Skeletal muscle tissue (tissue), 4 donors: ENCODE data around the gene NAA15. TPM values are rescaled to one million over a fixed set of nuclear protein-coding genes. Genes with fewer than 3 reads are reported as not detected.

Experiments
- H3K27ac ChIP-seq: one replicate; pipeline ENCODE4 v1.7.0; 2013; ENCODE audit warnings: mild to moderate bottlenecking, low read depth, low read length, inconsistent platforms
- H3K27me3 ChIP-seq, 3 donors: one replicate each; pipeline ENCODE4 v1.7.0; 2013; ENCODE audit warnings: low read length in 3 of 3; ENCODE audit not compliant: control insufficient read depth in 3 of 3, insufficient read depth in 3 of 3
- H3K36me3 ChIP-seq, 3 donors: one replicate each; pipeline ENCODE4 v1.7.0; 2013; ENCODE audit warnings: low read length in 3 of 3; ENCODE audit not compliant: control insufficient read depth in 3 of 3, insufficient read depth in 3 of 3
- H3K4me1 ChIP-seq, 3 donors: one replicate each; pipeline ENCODE4 v1.7.0; 2013; ENCODE audit warnings: low read length in 3 of 3, mild to moderate bottlenecking in 3 of 3; ENCODE audit not compliant: control insufficient read depth in 3 of 3, insufficient read depth in 3 of 3
- H3K4me3 ChIP-seq, 3 donors: one replicate each; pipeline ENCODE4 v1.7.0; 2013; ENCODE audit warnings: low read length in 3 of 3
- H3K9ac ChIP-seq, 3 donors: one replicate each; pipeline ENCODE4 v1.7.0; 2013; ENCODE audit warnings: low read length in 3 of 3, mild to moderate bottlenecking in 3 of 3, moderate library complexity in 2 of 3, low read depth in 1 of 3
- H3K9me3 ChIP-seq, 3 donors: one replicate each; pipeline ENCODE4 v1.7.0; 2013; ENCODE audit warnings: low read length in 3 of 3; ENCODE audit not compliant: control insufficient read depth in 3 of 3
- total RNA-seq: library from RNA; depleted of rRNA; stranded (reverse); fragments of >200 nt; gene quantifications from one replicate; pipeline ENCODE4 v1.2.3, GENCODE V29; 2014
- donor health status: Osteomylitis.

Gene NAA15
- total RNA-seq, 1 donor from 2014 or later, result 18.8 TPM

GRCh38 chr4:139330283-139330682 lies 29.0 kb downstream of the NAA15 start:
- H3K4me1 ChIP-seq, result no peaks in the 10 kb centered on the region
- peaks cover 1 to 2% (median 2%) of the 10 kb centered on the region in 3 donors for H3K36me3 ChIP-seq
- no peak overlapping the region for H3K9ac ChIP-seq
- no peaks in the 10 kb centered on the region for H3K27me3 ChIP-seq
- no peak overlapping the region for H3K27ac ChIP-seq
- H3K4me3 ChIP-seq, result no peak overlapping the region
- H3K9me3 ChIP-seq, result no peaks in the 10 kb centered on the region

- H3K9ac ChIP-seq, result no peak overlapping the region
- H3K27ac ChIP-seq, result no peak overlapping the region
- peaks cover 1 to 2% (median 2%) of the 10 kb centered on the region in 3 donors for H3K36me3 ChIP-seq
- H3K27me3 ChIP-seq, result no peaks in the 10 kb centered on the region
- H3K9me3 ChIP-seq, result no peaks in the 10 kb centered on the region
- no peaks in the 10 kb centered on the region for H3K4me1 ChIP-seq
- H3K4me3 ChIP-seq, result no peak overlapping the region
These were observed 29.9 kb downstream of the NAA15 start for GRCh38 chr4:139331185-139331584.

- H3K4me1 ChIP-seq, result no peaks in the 10 kb centered on the region
- H3K36me3 ChIP-seq, result peaks cover 1 to 7% (median 2%) of the 10 kb centered on the region in 3 donors
- no peaks in the 10 kb centered on the region for H3K9me3 ChIP-seq
- no peak overlapping the region for H3K4me3 ChIP-seq
- H3K27me3 ChIP-seq, result no peaks in the 10 kb centered on the region
- H3K9ac ChIP-seq, result no peak overlapping the region
- no peak overlapping the region for H3K27ac ChIP-seq
These were observed 31.7 kb downstream of the NAA15 start for GRCh38 chr4:139333046-139333445.

GRCh38 chr4:139337612-139338011 lies 36.3 kb downstream of the NAA15 start:
- no peak overlapping the region for H3K9ac ChIP-seq
- H3K4me3 ChIP-seq, result no peak overlapping the region
- H3K9me3 ChIP-seq, result no peaks in the 10 kb centered on the region
- H3K36me3 ChIP-seq, result peaks cover 4 to 14% (median 6%) of the 10 kb centered on the region in 3 donors
- H3K27me3 ChIP-seq, result no peaks in the 10 kb centered on the region
- H3K4me1 ChIP-seq, result no peaks in the 10 kb centered on the region
- H3K27ac ChIP-seq, result no peak overlapping the region

- no peaks in the 10 kb centered on the region for H3K9me3 ChIP-seq
- H3K4me3 ChIP-seq, result no peak overlapping the region
- H3K9ac ChIP-seq, result no peak overlapping the region
- no peaks in the 10 kb centered on the region for H3K4me1 ChIP-seq
- no peak overlapping the region for H3K27ac ChIP-seq
- H3K27me3 ChIP-seq, result no peaks in the 10 kb centered on the region
- peaks cover 5 to 22% (median 22%) of the 10 kb centered on the region in 3 donors for H3K36me3 ChIP-seq
These were observed 60.0 kb downstream of the NAA15 start for GRCh38 chr4:139361301-139361700.

GRCh38 chr4:139367421-139368090 lies 66.3 kb downstream of the NAA15 start:
- no peaks in the 10 kb centered on the region for H3K4me1 ChIP-seq
- H3K27ac ChIP-seq, result no peak overlapping the region
- no peak overlapping the region for H3K9ac ChIP-seq
- H3K9me3 ChIP-seq, result no peaks in the 10 kb centered on the region
- no peak overlapping the region for H3K4me3 ChIP-seq
- H3K36me3 ChIP-seq, result peaks cover 0 to 19% (median 10%) of the 10 kb centered on the region in 3 donors
- H3K27me3 ChIP-seq, result no peaks in the 10 kb centered on the region

- Histone ChIP-seq H3K36me3 (peaks cover 3 to 27% (median 18%) of the 10 kb centered on the region in 3 donors), H3K4me3 (no peak overlapping the region), H3K9ac (no peak overlapping the region), H3K27me3 (no peaks in the 10 kb centered on the region), H3K4me1 (no peaks in the 10 kb centered on the region), H3K9me3 (no peaks in the 10 kb centered on the region), H3K27ac (no peak overlapping the region)
These were observed 67.7 kb downstream of the NAA15 start for GRCh38 chr4:139368998-139369397.

- H3K4me1 ChIP-seq, result no peaks in the 10 kb centered on the region
- no peak overlapping the region for H3K9ac ChIP-seq
- H3K36me3 ChIP-seq, result peaks cover 8 to 36% (median 25%) of the 10 kb centered on the region in 3 donors
- no peak overlapping the region for H3K27ac ChIP-seq
- no peaks in the 10 kb centered on the region for H3K27me3 ChIP-seq
- H3K4me3 ChIP-seq, result no peak overlapping the region
- H3K9me3 ChIP-seq, result no peaks in the 10 kb centered on the region
These were observed 72.9 kb downstream of the NAA15 start for GRCh38 chr4:139374251-139374650.

GRCh38 chr4:139386421-139386820 lies 85.1 kb downstream of the NAA15 start:
- peaks cover 10 to 28% (median 22%) of the 10 kb centered on the region in 3 donors for H3K36me3 ChIP-seq
- H3K4me1 ChIP-seq, result no peaks in the 10 kb centered on the region

GRCh38 chr4:139389102-139389501 lies 87.8 kb downstream of the NAA15 start:
- Histone ChIP-seq H3K27me3 (no peaks in the 10 kb centered on the region), H3K4me3 (no peak overlapping the region)

More at GRCh38 chr4:139386421-139386820, 85.1 kb downstream of the NAA15 start:
- Histone ChIP-seq H3K9ac (no peak overlapping the region), H3K27me3 (no peaks in the 10 kb centered on the region), H3K4me3 (no peak overlapping the region), H3K9me3 (no peaks in the 10 kb centered on the region), H3K27ac (no peak overlapping the region)

More at GRCh38 chr4:139389102-139389501, 87.8 kb downstream of the NAA15 start:
- Histone ChIP-seq H3K27ac (no peak overlapping the region), H3K9me3 (no peaks in the 10 kb centered on the region), H3K4me1 (no peaks in the 10 kb centered on the region), H3K36me3 (peaks cover 9 to 34% (median 30%) of the 10 kb centered on the region in 3 donors), H3K9ac (peak overlapping the region in 1 of 3 donors; percentile 5)
